Measurements from ENCODE around the gene NFIA.

GRCh38 chr1:61215676-61216289 is 133.4 kb downstream of the NFIA start:
- no peak for TF ChIP-seq EZH2 (IDR thresholded peaks at IDR 0.05; ENCODE audit: low read length, unreplicated experiment)
- no peak for TF ChIP-seq CTCF (conservative IDR thresholded peaks at IDR 0.05; ENCODE audit: low read depth, low read length)
- TF ChIP-seq EZH2phosphoT487 (IDR thresholded peaks at IDR 0.05; ENCODE audit: borderline replicate concordance, low read length) = no peak

Data from PC-3 (cell line).